ENCODE results near the gene ACSS1. TPM values are rescaled to one million over a fixed set of nuclear protein-coding genes. Genes with fewer than 3 reads are reported as not detected.

ACSS1 gene
- total RNA-seq, 1 experiment from 2014 or later: 1.5 TPM

DNA sequence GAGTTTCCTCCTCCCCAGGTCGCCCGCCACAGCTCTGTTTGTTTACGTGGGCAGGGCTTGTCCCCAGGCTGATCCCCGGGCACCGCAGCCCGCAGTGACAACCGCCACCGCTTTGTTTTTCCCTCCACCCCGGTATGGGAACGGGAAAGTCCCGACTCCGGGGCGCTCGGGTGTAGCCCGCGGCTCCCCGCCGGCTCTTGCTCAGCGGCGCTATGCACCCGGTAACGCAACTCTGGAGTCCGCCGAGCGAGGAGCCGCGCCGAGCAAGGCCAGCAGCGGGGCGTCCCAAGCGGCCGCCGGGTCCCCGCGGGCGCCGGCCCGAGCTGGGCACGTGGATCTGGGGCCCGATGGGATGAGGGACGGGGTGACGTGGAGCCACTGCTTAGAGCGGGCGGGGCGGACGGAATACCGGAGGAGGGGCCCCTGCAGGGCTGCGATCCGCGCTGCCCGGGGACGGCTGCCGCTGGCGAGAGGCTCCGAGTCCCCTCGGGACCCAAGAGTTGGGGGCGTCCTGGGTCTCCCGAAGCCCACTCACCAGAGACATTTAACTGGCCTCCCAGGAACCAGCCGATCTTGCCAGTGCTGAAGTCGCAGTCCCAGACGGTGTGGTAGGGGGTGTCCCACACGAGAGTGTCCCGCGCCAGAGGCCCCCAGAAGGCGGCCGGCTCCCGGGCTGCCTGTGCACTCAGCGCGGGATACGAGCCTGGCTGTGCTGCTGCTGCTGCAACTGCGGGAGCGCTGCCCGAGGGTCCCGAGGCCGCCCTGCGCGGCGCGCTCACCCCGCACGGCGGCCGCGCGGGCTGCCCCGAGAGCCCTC lies 497 bp downstream of the ACSS1 start (continued):
- TF ChIP-seq, protein P1, sequence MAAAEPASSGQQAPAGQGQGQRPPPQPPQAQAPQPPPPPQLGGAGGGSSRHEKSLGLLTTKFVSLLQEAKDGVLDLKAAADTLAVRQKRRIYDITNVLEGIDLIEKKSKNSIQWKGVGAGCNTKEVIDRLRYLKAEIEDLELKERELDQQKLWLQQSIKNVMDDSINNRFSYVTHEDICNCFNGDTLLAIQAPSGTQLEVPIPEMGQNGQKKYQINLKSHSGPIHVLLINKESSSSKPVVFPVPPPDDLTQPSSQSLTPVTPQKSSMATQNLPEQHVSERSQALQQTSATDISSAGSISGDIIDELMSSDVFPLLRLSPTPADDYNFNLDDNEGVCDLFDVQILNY (CRISPR knock-in tag; IDR thresholded peaks at IDR 0.05): 0 out of 2 replicates have a peak, but pooled peaks have one; percentile 37

DNA sequence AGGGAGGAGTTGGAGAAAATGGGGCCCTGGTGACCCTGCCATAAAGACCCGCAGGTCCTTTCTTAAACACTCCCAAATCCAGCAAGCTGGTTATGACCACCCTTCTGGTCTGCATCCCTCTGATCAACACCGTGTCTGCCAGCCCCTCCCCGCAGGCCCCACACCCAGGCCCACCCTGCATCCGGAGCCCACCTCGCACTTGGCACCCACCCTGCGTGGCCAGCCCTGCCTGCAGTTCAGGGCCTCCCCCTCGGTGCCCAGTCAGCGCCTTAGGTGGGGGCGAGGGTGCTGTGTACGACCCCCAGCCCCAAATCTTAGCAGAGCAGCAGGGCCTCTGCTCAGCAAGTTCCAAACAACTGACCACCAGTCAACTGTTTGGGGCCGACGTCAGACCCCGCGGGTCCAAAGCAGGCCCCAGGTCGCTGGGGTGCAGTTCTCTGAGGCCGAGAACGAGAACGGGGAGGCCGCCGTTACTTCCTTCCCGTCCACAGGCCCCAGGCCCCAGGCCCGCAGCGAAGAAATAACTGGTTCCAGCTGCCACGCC lies 1.2 kb downstream of the ACSS1 start:
- TF ChIP-seq TEAD1 (CRISPR knock-in tag; IDR thresholded peaks at IDR 0.05): no peak
- no peak for TF ChIP-seq ELF4 (CRISPR knock-in tag; IDR thresholded peaks at IDR 0.05; ENCODE audit: low read depth)
- TF ChIP-seq GRHL2 (CRISPR knock-in tag; IDR thresholded peaks at IDR 0.05; ENCODE audit: insufficient replicate concordance, severe bottlenecking): no peak
- TF ChIP-seq NFATC4 (CRISPR knock-in tag; IDR thresholded peaks at IDR 0.05): no peak
- no peak for TF ChIP-seq NFE2L1 (CRISPR knock-in tag; IDR thresholded peaks at IDR 0.05)
- TF ChIP-seq GTF2I (CRISPR knock-in tag; conservative IDR thresholded peaks at IDR 0.05): no peak
- TF ChIP-seq ZNF317 (CRISPR knock-in tag; IDR thresholded peaks at IDR 0.05; ENCODE audit: borderline replicate concordance, low read depth): no peak
- no peak for TF ChIP-seq IRF1 (CRISPR knock-in tag; IDR thresholded peaks at IDR 0.05)
- TF ChIP-seq ZNF423 (CRISPR knock-in tag; IDR thresholded peaks at IDR 0.05): no peak
- no peak for TF ChIP-seq MYBL2 (CRISPR knock-in tag; IDR thresholded peaks at IDR 0.05)
- TF ChIP-seq TP53 (CRISPR knock-in tag; IDR thresholded peaks at IDR 0.05): no peak
- no peak for TF ChIP-seq ZNF219 (CRISPR knock-in tag; IDR thresholded peaks at IDR 0.05; ENCODE audit: borderline replicate concordance)
- TF ChIP-seq GABPB1 (CRISPR knock-in tag; IDR thresholded peaks at IDR 0.05): no peak
- TF ChIP-seq, protein P2, sequence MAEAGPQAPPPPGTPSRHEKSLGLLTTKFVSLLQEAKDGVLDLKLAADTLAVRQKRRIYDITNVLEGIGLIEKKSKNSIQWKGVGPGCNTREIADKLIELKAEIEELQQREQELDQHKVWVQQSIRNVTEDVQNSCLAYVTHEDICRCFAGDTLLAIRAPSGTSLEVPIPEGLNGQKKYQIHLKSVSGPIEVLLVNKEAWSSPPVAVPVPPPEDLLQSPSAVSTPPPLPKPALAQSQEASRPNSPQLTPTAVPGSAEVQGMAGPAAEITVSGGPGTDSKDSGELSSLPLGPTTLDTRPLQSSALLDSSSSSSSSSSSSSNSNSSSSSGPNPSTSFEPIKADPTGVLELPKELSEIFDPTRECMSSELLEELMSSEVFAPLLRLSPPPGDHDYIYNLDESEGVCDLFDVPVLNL (CRISPR knock-in tag; IDR thresholded peaks at IDR 0.05; ENCODE audit: borderline replicate concordance, low read depth): no peak
- H3K4me3 Mint-ChIP-seq: peak overlapping the region; percentile 61
- H3K9me3 Mint-ChIP-seq: no peaks in the 10 kb centered on the region
- no peaks in the 10 kb centered on the region for H3K36me3 Mint-ChIP-seq
- POLR2A ChIA-PET: no interaction called here
- no peak overlapping the region for H3K27ac Mint-ChIP-seq
- CTCF ChIA-PET: interaction anchor here (0.7 to 1.3 kb wide), 2 partner anchors 9 to 63 kb away, joined by 3 to 5 read pairs; no protein-coding TSS in a partner anchor
- no peak for DNase-seq (ENCODE audit: low spot score)
- peaks cover 12% of the 10 kb centered on the region; the same call in 1 of the 2 replicates for H3K4me1 Mint-ChIP-seq
- H3K27me3 Mint-ChIP-seq (ENCODE audit: low read depth): peaks cover 71% of the 10 kb centered on the region
- ATAC-seq: peak; percentile 17

- CTCF ChIA-PET: interaction anchor here (0.7 to 1.3 kb wide), 2 partner anchors 10 kb away, joined by 3 to 5 read pairs; no protein-coding TSS in a partner anchor
- Mint-ChIP-seq H3K4me1 (peaks cover 12% of the 10 kb centered on the region; the same call in 1 of the 2 replicates), H3K27ac (no peak overlapping the region), H3K9me3 (no peaks in the 10 kb centered on the region), H3K27me3 (ENCODE audit: low read depth) (peaks cover 62% of the 10 kb centered on the region), H3K36me3 (no peaks in the 10 kb centered on the region), H3K4me3 (0 out of 2 replicates have a peak overlapping the region, but pooled peaks have one; percentile 61)
- POLR2A ChIA-PET: no interaction called here
- TF ChIP-seq CREB1 (CRISPR knock-in tag; IDR thresholded peaks at IDR 0.05) (no peak), CBFB (CRISPR knock-in tag; IDR thresholded peaks at IDR 0.05; ENCODE audit: low read depth) (no peak), CREM (CRISPR knock-in tag; IDR thresholded peaks at IDR 0.05) (no peak)
- TF ChIP-seq, protein P1 (CRISPR knock-in tag; IDR thresholded peaks at IDR 0.05): no peak
- DNase-seq (ENCODE audit: low spot score) (no peak), ATAC-seq (no peak)
Measured at GRCh38 chr20:25055711-25056495, 2.0 kb downstream of the ACSS1 start.

All from WTC11 (cell line).